NCI-H2029 (cell line): ENCODE data around the gene PYDC1.
"Not testable (repeated sequence)": the region's sequence is repeated elsewhere in the genome, so short reads cannot be mapped to it uniquely, and the experiment has no call there.

Source experiments
- DNase-seq: peaks from one replicate; lab custom pipeline; 2025; lab: John Stamatoyannopoulos, UW

PYDC1 gene

GRCh38 chr16:31195861-31196260 lies 21.1 kb downstream of the PYDC1 start:
- not testable (repeated sequence) for DNase-seq

- no peak for DNase-seq
Measured at GRCh38 chr16:31194898-31195297, 22.0 kb downstream of the PYDC1 start.

- DNase-seq, result no peak
Measured at GRCh38 chr16:31193874-31194273, 23.1 kb downstream of the PYDC1 start.

GRCh38 chr16:31192856-31193642 lies 23.9 kb downstream of the PYDC1 start:
- DNase-seq, result no peak

- no peak for DNase-seq
Measured at GRCh38 chr16:31191697-31192428, 25.1 kb downstream of the PYDC1 start.

GRCh38 chr16:31190818-31191444 lies 26.0 kb downstream of the PYDC1 start:
- no peak for DNase-seq

- no peak for DNase-seq
Measured at GRCh38 chr16:31190061-31190460, 26.9 kb downstream of the PYDC1 start.

- no peak for DNase-seq
Measured at GRCh38 chr16:31189412-31189778, 27.5 kb downstream of the PYDC1 start.

GRCh38 chr16:31188450-31189411 lies 28.2 kb downstream of the PYDC1 start:
- DNase-seq, result no peak

GRCh38 chr16:31187808-31188189 lies 29.1 kb downstream of the PYDC1 start:
- no peak for DNase-seq

- no peak for DNase-seq
Measured at GRCh38 chr16:31186930-31187807, 29.8 kb downstream of the PYDC1 start.

GRCh38 chr16:31186176-31186575 lies 30.8 kb downstream of the PYDC1 start:
- no peak for DNase-seq

GRCh38 chr16:31185339-31185738 lies 31.6 kb downstream of the PYDC1 start:
- DNase-seq, result no peak

GRCh38 chr16:31184888-31185287 lies 32.0 kb downstream of the PYDC1 start:
- DNase-seq, result no peak

GRCh38 chr16:31183432-31184428 lies 33.2 kb downstream of the PYDC1 start:
- no peak for DNase-seq

GRCh38 chr16:31182391-31182790 lies 34.5 kb downstream of the PYDC1 start:
- no peak for DNase-seq

- peak; percentile 25 for DNase-seq
Measured at GRCh38 chr16:31181102-31181830, 35.7 kb downstream of the PYDC1 start.

GRCh38 chr16:31179747-31180459 lies 37.0 kb downstream of the PYDC1 start, which contains the start of gene FUS:
Gene FUS (plus strand): TSS chr16:31180139. CDS start chr16:31180215, 76 bp downstream.
- DNase-seq, result peak; percentile 83
